ENCODE data around the gene SORCS2.
A peak's percentile ranks its signal among the peaks of the same experiment; 100 is the strongest.

SORCS2 gene

GRCh38 chr4:7780751-7781348, 588.5 kb downstream of the SORCS2 start:
- DNase-seq (ENCODE audit: low spot score): no peak

GRCh38 chr4:7781366-7781765, 589.0 kb downstream of the SORCS2 start:
- no peak for DNase-seq (ENCODE audit: low spot score)

GRCh38 chr4:7781993-7782392, 589.7 kb downstream of the SORCS2 start:
- no peak for DNase-seq (ENCODE audit: low spot score)

- DNase-seq (ENCODE audit: low spot score): no peak
Observed at GRCh38 chr4:7782783-7783182, 590.4 kb downstream of the SORCS2 start.

GRCh38 chr4:7783541-7783940, 591.2 kb downstream of the SORCS2 start:
- no peak for DNase-seq (ENCODE audit: low spot score)

- DNase-seq (ENCODE audit: low spot score): no peak
Observed at GRCh38 chr4:7784131-7784870, 592.0 kb downstream of the SORCS2 start.

- peak; percentile 27 for DNase-seq (ENCODE audit: low spot score)
Observed at GRCh38 chr4:7785017-7785416, 592.7 kb downstream of the SORCS2 start.

GRCh38 chr4:7786040-7786439, 593.7 kb downstream of the SORCS2 start:
- no peak for DNase-seq (ENCODE audit: low spot score)

GRCh38 chr4:7786517-7786916, 594.2 kb downstream of the SORCS2 start:
- no peak for DNase-seq (ENCODE audit: low spot score)

- DNase-seq (ENCODE audit: low spot score): no peak
Observed at GRCh38 chr4:7787067-7787466, 594.7 kb downstream of the SORCS2 start.

- no peak for DNase-seq (ENCODE audit: low spot score)
Observed at GRCh38 chr4:7787681-7788141, 595.4 kb downstream of the SORCS2 start.

GRCh38 chr4:7788193-7788592, 595.9 kb downstream of the SORCS2 start:
- DNase-seq (ENCODE audit: low spot score): no peak

GRCh38 chr4:7788694-7789425, 596.5 kb downstream of the SORCS2 start:
- no peak for DNase-seq (ENCODE audit: low spot score)

GRCh38 chr4:7790023-7790422, 597.7 kb downstream of the SORCS2 start:
- no peak for DNase-seq (ENCODE audit: low spot score)

GRCh38 chr4:7790999-7791398, 598.7 kb downstream of the SORCS2 start:
- no peak for DNase-seq (ENCODE audit: low spot score)

Measured in CD4-positive, alpha-beta T cell treated with Interleukin-2 at 100 ng/mL for 4 hours (primary cell).